Fibroblast of the conjunctiva (primary cell): ENCODE measurements around the gene PRICKLE1.
"Not testable (repeated sequence)": the region's sequence is repeated elsewhere in the genome, so short reads cannot be mapped to it uniquely, and the experiment has no call there.

Source experiments
- DNase-seq: peaks from one replicate; pipeline ENCODE4 v3.0.0-alpha.2; 2010; ENCODE audit warnings: low read depth

The PRICKLE1 gene

GRCh38 chr12:42556917-42557316, 32.6 kb downstream of the PRICKLE1 start:
- no peak for DNase-seq

- DNase-seq = no peak
Measured at GRCh38 chr12:42552822-42553221, 36.7 kb downstream of the PRICKLE1 start.

- no peak for DNase-seq
Measured at GRCh38 chr12:42550800-42551199, 38.7 kb downstream of the PRICKLE1 start.

GRCh38 chr12:42546709-42547108, 42.8 kb downstream of the PRICKLE1 start:
- no peak for DNase-seq

- no peak for DNase-seq
Measured at GRCh38 chr12:42541965-42542364, 47.6 kb downstream of the PRICKLE1 start.

GRCh38 chr12:42541308-42541707, 48.2 kb downstream of the PRICKLE1 start:
- DNase-seq = not testable (repeated sequence)

GRCh38 chr12:42539696-42540095, 49.9 kb downstream of the PRICKLE1 start:
- DNase-seq = peak; percentile 13

GRCh38 chr12:42538203-42538602, 51.3 kb downstream of the PRICKLE1 start:
- DNase-seq = no peak

- DNase-seq = no peak
Measured at GRCh38 chr12:42534184-42534838, 55.2 kb downstream of the PRICKLE1 start.

- no peak for DNase-seq
Measured at GRCh38 chr12:42530284-42530683, 59.3 kb downstream of the PRICKLE1 start.

GRCh38 chr12:42525444-42525843, 64.1 kb downstream of the PRICKLE1 start:
- DNase-seq = no peak

GRCh38 chr12:42524716-42525115, 64.8 kb downstream of the PRICKLE1 start:
- no peak for DNase-seq

GRCh38 chr12:42516573-42516972, 73.0 kb downstream of the PRICKLE1 start:
- DNase-seq = no peak

- no peak for DNase-seq
Measured at GRCh38 chr12:42511656-42512055, 77.9 kb downstream of the PRICKLE1 start.

- no peak for DNase-seq
Measured at GRCh38 chr12:42510823-42511222, 78.7 kb downstream of the PRICKLE1 start.

- DNase-seq = no peak
Measured at GRCh38 chr12:42508913-42509460, 80.6 kb downstream of the PRICKLE1 start.

GRCh38 chr12:42507565-42507964, 82.0 kb downstream of the PRICKLE1 start:
- no peak for DNase-seq

- DNase-seq = no peak
Measured at GRCh38 chr12:42507081-42507480, 82.5 kb downstream of the PRICKLE1 start.

GRCh38 chr12:42504049-42504448, 85.5 kb downstream of the PRICKLE1 start:
- no peak for DNase-seq

- DNase-seq = no peak
Measured at GRCh38 chr12:42502682-42503081, 86.9 kb downstream of the PRICKLE1 start.

GRCh38 chr12:42498549-42499247, 90.8 kb downstream of the PRICKLE1 start:
- DNase-seq = no peak

GRCh38 chr12:42496886-42497285, 92.7 kb downstream of the PRICKLE1 start:
- DNase-seq = no peak

- no peak for DNase-seq
Measured at GRCh38 chr12:42495244-42495643, 94.3 kb downstream of the PRICKLE1 start.
